Vagina (tissue), 2 donors: Measurements from ENCODE around the gene MYRIP.

ENCODE experiments used
- CTCF ChIP-seq, 3 experiments: fragments of 450-650 bp in 2 of 3; fragments of 200-600 bp in 1 of 3; sonication (generic) in 1 of 3; IDR thresholded peaks; one replicate each; pipeline ENCODE4 v1.5.1; 2017 to 2019; ENCODE audit warnings: antibody characterized with exemption in 3 of 3, mild to moderate bottlenecking in 2 of 3, moderate library complexity in 2 of 3
- POLR2A ChIP-seq, 2 donors: fragments of 450-650 bp; IDR thresholded peaks; one replicate each; pipeline ENCODE4 v1.6.1; 2017; ENCODE audit warnings: antibody characterized with exemption in 2 of 2, mild to moderate bottlenecking in 2 of 2, moderate library complexity in 2 of 2
- POLR2AphosphoS5 ChIP-seq, 2 donors: sonication (generic); formaldehyde crosslinking; IDR thresholded peaks; one replicate each; pipeline ENCODE4 v1.9.0; 2017; ENCODE audit warnings: antibody characterized with exemption in 2 of 2, mild to moderate bottlenecking in 2 of 2, low read depth in 1 of 2; ENCODE audit not compliant: insufficient read depth in 1 of 2

DNA sequence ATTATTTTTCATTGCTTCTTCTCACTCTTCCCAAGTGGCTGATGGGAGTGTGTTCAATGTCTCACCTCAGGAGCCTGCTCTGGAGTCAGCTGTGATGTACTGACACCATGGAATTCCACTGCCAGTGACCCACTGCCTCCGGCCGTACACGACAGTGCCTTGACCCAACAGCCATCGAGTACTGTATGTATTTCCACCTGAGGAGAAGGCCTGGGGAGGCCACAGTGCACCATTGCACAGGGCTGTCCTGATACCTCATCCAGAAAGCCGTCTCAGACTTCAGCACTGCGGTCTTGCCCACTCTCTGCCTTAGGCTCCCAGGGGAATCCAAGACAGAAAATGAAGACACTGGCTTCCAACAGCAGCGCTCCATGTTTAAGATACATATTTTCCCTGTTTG lies 448.7 kb downstream of the MYRIP start:
- TF ChIP-seq CTCF (IDR thresholded peaks at IDR 0.05) (no peak), POLR2AphosphoS5 (IDR thresholded peaks at IDR 0.05; ENCODE audit: insufficient read depth in 1 of 2, low read depth in 1 of 2) (no peak), POLR2A (IDR thresholded peaks at IDR 0.05) (no peak)
